ENCODE measurements around the gene NRXN3.

The NRXN3 gene

DNA sequence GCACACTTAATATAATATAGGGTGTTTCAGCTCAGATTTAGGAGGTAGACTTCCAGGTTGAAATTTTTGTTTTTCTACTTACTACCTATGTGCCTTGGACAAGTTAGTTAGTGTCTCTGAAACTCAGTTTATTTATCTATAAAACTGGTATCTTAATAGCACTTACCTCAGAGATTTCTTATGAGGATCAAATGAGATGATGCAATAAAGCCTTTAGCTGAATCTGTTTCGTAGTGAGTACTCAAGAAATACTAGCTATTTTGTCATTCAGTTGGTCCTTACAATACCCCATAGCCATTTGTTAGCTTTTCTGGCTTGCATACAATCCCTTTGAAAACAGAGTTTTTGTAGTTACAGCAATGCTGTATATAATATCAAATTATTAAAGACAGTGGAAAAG lies 497.0 kb downstream of the NRXN3 start:
- H3K4me1 ChIP-seq (ENCODE audit: insufficient read depth, poor library complexity, severe bottlenecking) = no peaks in the 10 kb centered on the region
- no peak for DNase-seq (ENCODE audit: low spot score)
- no peaks in the 10 kb centered on the region for H3K9me3 ChIP-seq (ENCODE audit: severe bottlenecking)
- H3K4me3 ChIP-seq (ENCODE audit: severe bottlenecking) = no peak overlapping the region
- TF ChIP-seq CTCF (IDR thresholded peaks at IDR 0.05; ENCODE audit: poor library complexity, severe bottlenecking) = no peak
- H3K27ac ChIP-seq (ENCODE audit: poor library complexity, severe bottlenecking) = no peak overlapping the region
- no peaks in the 10 kb centered on the region for H3K36me3 ChIP-seq (ENCODE audit: low read depth)
- no peak for ATAC-seq (ENCODE audit: low read depth)
- peaks cover 7% of the 10 kb centered on the region for H3K27me3 ChIP-seq (ENCODE audit: insufficient read depth, poor library complexity, severe bottlenecking)

- Histone ChIP-seq H3K36me3 (ENCODE audit: low read depth) (no peaks in the 10 kb centered on the region), H3K27me3 (ENCODE audit: insufficient read depth, poor library complexity, severe bottlenecking) (no peaks in the 10 kb centered on the region), H3K27ac (ENCODE audit: poor library complexity, severe bottlenecking) (no peak overlapping the region), H3K4me3 (ENCODE audit: severe bottlenecking) (no peak overlapping the region), H3K9me3 (ENCODE audit: severe bottlenecking) (no peaks in the 10 kb centered on the region), H3K4me1 (ENCODE audit: insufficient read depth, poor library complexity, severe bottlenecking) (no peaks in the 10 kb centered on the region)
- no peak for TF ChIP-seq CTCF (IDR thresholded peaks at IDR 0.05; ENCODE audit: poor library complexity, severe bottlenecking)
- no peak for ATAC-seq (ENCODE audit: low read depth)
- no peak for DNase-seq (ENCODE audit: low spot score)
These were observed 503.7 kb downstream of the NRXN3 start for GRCh38 chr14:78673845-78674244.

DNA sequence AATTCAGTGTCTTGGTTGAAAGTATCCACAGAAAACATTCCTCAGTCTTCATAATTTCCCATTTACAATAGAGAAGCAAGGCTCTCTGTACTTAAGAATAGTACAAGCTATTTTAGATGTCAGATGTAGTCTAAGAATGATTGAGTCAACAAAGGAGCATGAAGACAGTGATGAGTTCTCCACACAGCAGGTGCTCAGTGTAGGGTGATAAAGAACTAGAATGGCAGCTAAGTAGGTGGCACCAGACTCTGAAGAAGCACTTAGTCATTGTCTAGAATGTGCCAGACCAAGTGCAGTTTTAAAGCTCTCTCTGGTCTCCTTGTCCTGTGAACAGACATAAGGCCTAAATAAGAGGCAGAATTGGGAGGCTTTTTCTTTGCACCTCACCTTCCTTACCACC lies 504.6 kb downstream of the NRXN3 start:
- H3K27ac ChIP-seq (ENCODE audit: poor library complexity, severe bottlenecking) = no peak overlapping the region
- TF ChIP-seq CTCF (IDR thresholded peaks at IDR 0.05; ENCODE audit: poor library complexity, severe bottlenecking) = no peak
- no peaks in the 10 kb centered on the region for H3K9me3 ChIP-seq (ENCODE audit: severe bottlenecking)
- no peaks in the 10 kb centered on the region for H3K4me1 ChIP-seq (ENCODE audit: insufficient read depth, poor library complexity, severe bottlenecking)
- no peaks in the 10 kb centered on the region for H3K36me3 ChIP-seq (ENCODE audit: low read depth)
- H3K27me3 ChIP-seq (ENCODE audit: insufficient read depth, poor library complexity, severe bottlenecking) = no peaks in the 10 kb centered on the region
- no peak for ATAC-seq (ENCODE audit: low read depth)
- no peak for DNase-seq (ENCODE audit: low spot score)
- no peak overlapping the region for H3K4me3 ChIP-seq (ENCODE audit: severe bottlenecking)

DNA sequence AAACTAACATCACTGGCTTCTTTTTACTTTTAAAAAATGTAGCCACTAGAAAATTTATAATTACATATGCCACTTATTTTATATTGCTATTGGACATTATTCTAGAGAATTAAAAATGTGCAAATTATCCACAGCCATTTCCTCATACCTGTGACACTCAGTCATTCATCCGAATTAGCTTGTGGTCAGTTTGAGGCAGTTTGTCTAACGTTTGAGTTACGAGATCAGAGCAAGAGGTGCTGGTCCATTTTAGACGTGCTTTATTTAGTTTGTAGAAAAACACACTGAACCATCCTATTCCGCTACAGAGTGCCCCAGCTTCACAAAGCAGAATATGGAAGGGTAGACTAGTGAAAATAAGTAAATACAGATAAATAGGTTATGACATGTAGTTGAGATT lies 513.0 kb downstream of the NRXN3 start:
- H3K27me3 ChIP-seq (ENCODE audit: insufficient read depth, poor library complexity, severe bottlenecking) = peaks cover 6% of the 10 kb centered on the region
- ATAC-seq (ENCODE audit: low read depth) = no peak
- H3K27ac ChIP-seq (ENCODE audit: poor library complexity, severe bottlenecking) = no peak overlapping the region
- no peaks in the 10 kb centered on the region for H3K36me3 ChIP-seq (ENCODE audit: low read depth)
- H3K9me3 ChIP-seq (ENCODE audit: severe bottlenecking) = no peaks in the 10 kb centered on the region
- H3K4me3 ChIP-seq (ENCODE audit: severe bottlenecking) = no peak overlapping the region
- no peak for DNase-seq (ENCODE audit: low spot score)
- TF ChIP-seq CTCF (IDR thresholded peaks at IDR 0.05; ENCODE audit: poor library complexity, severe bottlenecking) = no peak
- no peaks in the 10 kb centered on the region for H3K4me1 ChIP-seq (ENCODE audit: insufficient read depth, poor library complexity, severe bottlenecking)

DNA sequence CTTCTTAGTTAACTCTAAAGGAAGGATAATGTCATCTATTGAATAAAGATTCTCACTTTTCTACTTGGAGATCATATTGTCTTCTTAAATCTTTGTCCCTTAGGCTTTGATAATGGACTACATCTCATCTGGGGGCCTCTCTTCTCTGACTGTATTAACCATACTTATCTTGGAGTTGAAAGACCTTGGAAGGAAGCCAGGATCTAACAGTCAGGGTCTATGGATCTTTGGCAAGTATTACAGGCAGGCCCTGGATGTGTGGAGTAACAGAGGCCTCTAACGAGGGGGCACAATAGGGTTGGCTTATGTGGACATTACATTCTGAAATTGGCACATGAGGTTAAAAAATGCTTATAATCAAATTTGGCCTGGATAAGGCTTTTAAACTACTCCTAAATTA lies 513.8 kb downstream of the NRXN3 start:
- no peak overlapping the region for H3K27ac ChIP-seq (ENCODE audit: poor library complexity, severe bottlenecking)
- no peaks in the 10 kb centered on the region for H3K36me3 ChIP-seq (ENCODE audit: low read depth)
- H3K4me3 ChIP-seq (ENCODE audit: severe bottlenecking) = no peak overlapping the region
- DNase-seq (ENCODE audit: low spot score) (no peak), ATAC-seq (ENCODE audit: low read depth) (no peak)
- no peaks in the 10 kb centered on the region for H3K4me1 ChIP-seq (ENCODE audit: insufficient read depth, poor library complexity, severe bottlenecking)
- no peaks in the 10 kb centered on the region for H3K9me3 ChIP-seq (ENCODE audit: severe bottlenecking)
- TF ChIP-seq CTCF (IDR thresholded peaks at IDR 0.05; ENCODE audit: poor library complexity, severe bottlenecking) = no peak
- H3K27me3 ChIP-seq (ENCODE audit: insufficient read depth, poor library complexity, severe bottlenecking) = peaks cover 7% of the 10 kb centered on the region

Measured in RWPE2 (cell line).